Endothelial cell of umbilical vein (primary cell): ENCODE results near the gene EDC3. TPM values are rescaled to one million over a fixed set of nuclear protein-coding genes. Genes with fewer than 3 reads are reported as not detected.

Experiments
- BruUV-seq: library from RNA; stranded (reverse); fragments of 400-500 nt; replicated peaks from 2 replicates; lab custom pipeline; 2021; lab: Mats Ljungman, UMichigan
- CTCF ChIA-PET: fragments of 300-600, 350-600 bp; sonication (Branson Sonifier 250); formaldehyde crosslinking; loops from one replicate; lab custom pipeline; 2021; ENCODE audit warnings: antibody characterized with exemption, inconsistent platforms; lab: Charles Lee
- POLR2A ChIA-PET: fragments of 300-600, 350-600 bp; sonication (Branson Sonifier 250); formaldehyde crosslinking; loops from one replicate; lab custom pipeline; 2021; ENCODE audit warnings: antibody characterized with exemption, inconsistent platforms; lab: Charles Lee
- DNase-seq: peaks from one replicate; pipeline ENCODE4 v3.0.0-alpha.2; 2011; ENCODE audit warnings: low read depth, low spot score
- FAIRE-seq: peaks from 2 replicates; lab custom pipeline; 2011; peaks lifted over from hg19 to GRCh38; lab: Jason Lieb, UNC
- H2AFZ ChIP-seq: 2 replicates; pipeline ENCODE4 v1.6.0; 2012; ENCODE audit warnings: low read depth, low read length, control low read depth, inconsistent platforms
- H3K27ac ChIP-seq: 2 replicates; pipeline ENCODE4 v1.5.1; 2011; ENCODE audit warnings: low read depth, mild to moderate bottlenecking, control low read depth, low read length, moderate library complexity; ENCODE audit not compliant: insufficient read depth
- H3K27me3 ChIP-seq, 2 experiments: 2 replicates each; pipeline versions ENCODE4 v1.6.0 to v1.6.1; 2011; ENCODE audit warnings: low read length in 2 of 2, mixed read lengths in 1 of 2; ENCODE audit not compliant: control insufficient read depth in 2 of 2, insufficient read depth in 2 of 2
- H3K36me3 ChIP-seq, 2 experiments: 2 replicates in 1 of 2; 3 replicates in 1 of 2; pipeline ENCODE4 v1.5.1; 2011; ENCODE audit warnings: low read length in 2 of 2, mild to moderate bottlenecking in 1 of 2, moderate library complexity in 1 of 2; ENCODE audit not compliant: control insufficient read depth in 2 of 2, insufficient read depth in 2 of 2; ENCODE audit errors: extremely low read depth in 1 of 2
- H3K4me1 ChIP-seq: 3 replicates; pipeline ENCODE4 v1.5.1; 2011; ENCODE audit warnings: mild to moderate bottlenecking, low read length; ENCODE audit not compliant: control insufficient read depth, insufficient read depth; ENCODE audit errors: extremely low read depth
- H3K4me2 ChIP-seq: 2 replicates; pipeline ENCODE4 v1.6.1; 2011; ENCODE audit warnings: low read length, control low read depth, mixed read lengths; ENCODE audit not compliant: insufficient read depth
- H3K4me3 ChIP-seq, 3 experiments: fragments of 200-600 bp in 1 of 3; sonication (generic), shearing (Covaris generic) in 1 of 3; replicated peaks in 1 of 3; 2 replicates each; pipeline ENCODE4 v1.5.1; 2011 to 2016; ENCODE audit warnings: control low read depth in 3 of 3, low read length in 3 of 3, mild to moderate bottlenecking in 2 of 3, inconsistent platforms in 1 of 3, low read depth in 1 of 3, moderate library complexity in 1 of 3; ENCODE audit not compliant: insufficient read depth in 1 of 3
- H3K79me2 ChIP-seq: 2 replicates; pipeline ENCODE4 v1.6.0; 2012; ENCODE audit warnings: low read length, inconsistent platforms; ENCODE audit not compliant: control insufficient read depth, insufficient read depth
- H3K9ac ChIP-seq: replicated peaks from 2 replicates; pipeline ENCODE3; 2011; ENCODE audit warnings: low read length, control low read depth; ENCODE audit not compliant: insufficient read depth; ENCODE audit errors: extremely low read depth
- H3K9me1 ChIP-seq: replicated peaks from 3 replicates; pipeline ENCODE4 v1.6.0; 2011; ENCODE audit warnings: mild to moderate bottlenecking, low read length; ENCODE audit not compliant: control insufficient read depth, insufficient read depth; ENCODE audit errors: extremely low read depth
- H3K9me3 ChIP-seq: replicated peaks from 2 replicates; pipeline ENCODE4 v1.5.1; 2012; ENCODE audit warnings: low read length, inconsistent platforms; ENCODE audit not compliant: control insufficient read depth, insufficient read depth
- H4K20me1 ChIP-seq: replicated peaks from 2 replicates; pipeline ENCODE3; 2011; ENCODE audit warnings: mild to moderate bottlenecking, low read length; ENCODE audit not compliant: control insufficient read depth, insufficient read depth; ENCODE audit errors: extremely low read depth
- CTCF ChIP-seq, 2 donors: IDR thresholded peaks; 1 replicate in 1 of 2; 2 replicates in 1 of 2; pipeline ENCODE4 v1.5.1; 2011; ENCODE audit warnings: low read length in 2 of 2, mild to moderate bottlenecking in 2 of 2, moderate library complexity in 2 of 2, control low read depth in 1 of 2, inconsistent platforms in 1 of 2, low read depth in 1 of 2; ENCODE audit not compliant: insufficient read depth in 1 of 2; ENCODE audit errors: extremely low read depth in 1 of 2
- MAX ChIP-seq: IDR thresholded peaks from 2 replicates; pipeline ENCODE4 v1.6.1; 2011; ENCODE audit not compliant: insufficient read depth, insufficient read length
- POLR2A ChIP-seq: IDR thresholded peaks from 2 replicates; pipeline ENCODE4 v1.6.1; 2012; ENCODE audit warnings: low read depth, mild to moderate bottlenecking, control low read depth, low read length
- POLR2AphosphoS5 ChIP-seq: IDR thresholded peaks from 2 replicates; pipeline ENCODE4 v1.6.1; 2012; ENCODE audit warnings: low read depth, mild to moderate bottlenecking, control low read depth, low read length, moderate library complexity; ENCODE audit not compliant: insufficient read depth
- dilution Hi-C: fragments of 300-500 bp; cut with MboI; formaldehyde crosslinking; loops from one replicate; pipeline ENCODE4 v1.15.0; 2019; ENCODE audit warnings: low sequenced_read_pairs; ENCODE audit not compliant: extremely low pct_ligation_motif_present
- intact Hi-C: fragments of 100-400 bp; cut with micrococcal nuclease; formaldehyde crosslinking; loops from one replicate; pipeline ENCODE4 v1.10.0; 2022
- polyA plus RNA-seq, 4 experiments: library from polyadenylated mRNA; depleted of rRNA in 3 of 4; stranded (reverse) in 3 of 4; unstranded in 1 of 4; fragments of >200 nt; gene quantifications; 2 replicates each; pipeline versions ENCODE4 v1.2.1 to v1.2.3, GENCODE V29; 2011 to 2012; ENCODE audit warnings: missing spikeins in 1 of 4
- total RNA-seq: library from RNA; stranded (reverse); gene quantifications from 2 replicates; pipeline ENCODE4 v1.2.3, GENCODE V29; 2021

The EDC3 gene
- total and polyA plus RNA-seq, 2 donors (not counting 3 experiments of a cell fraction or from before 2014, with no cell fraction given): 55.9 to 56.5 TPM

DNA sequence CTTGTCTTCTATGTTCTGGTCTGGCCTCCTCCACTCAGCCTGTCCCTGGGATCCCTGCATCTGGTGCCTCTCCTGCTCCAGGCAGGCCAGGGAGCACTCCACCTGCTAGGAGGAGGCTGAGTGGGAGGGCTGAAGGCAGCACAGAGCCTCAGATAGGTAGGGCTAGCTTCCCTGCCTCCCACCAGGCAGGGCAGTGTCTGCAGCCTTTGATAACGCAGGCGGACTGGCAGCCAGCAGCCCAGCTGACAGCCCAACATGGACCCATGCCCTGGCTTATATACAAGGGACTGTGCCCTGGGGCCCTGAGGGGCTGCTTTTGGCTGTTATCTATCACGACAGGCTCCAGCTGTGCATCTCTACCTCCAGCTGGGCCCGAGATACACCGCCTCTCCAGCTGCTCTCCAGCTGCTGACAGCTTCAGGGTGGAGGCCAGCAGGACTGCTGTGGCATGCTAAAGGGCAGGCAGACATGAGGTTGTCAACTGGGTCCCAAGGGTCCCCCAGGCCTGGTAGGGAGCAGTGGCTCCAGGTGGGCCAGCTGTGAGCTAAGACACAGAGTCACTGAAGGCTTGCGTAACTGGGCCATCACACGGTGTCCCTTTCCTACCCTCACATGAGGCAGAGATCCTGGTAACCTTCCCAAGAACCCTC lies 85.4 kb downstream of the EDC3 start:
- Histone ChIP-seq H3K27ac (no peak overlapping the region), H3K9me3 (no peaks in the 10 kb centered on the region), H3K36me3 (no peaks in the 10 kb centered on the region), H3K4me2 (no peak overlapping the region), H3K9ac (no peak overlapping the region), H3K27me3 (no peaks in the 10 kb centered on the region), H4K20me1 (no peaks in the 10 kb centered on the region), H3K4me1 (no peaks in the 10 kb centered on the region), H3K9me1 (no peaks in the 10 kb centered on the region), H2AFZ (no peak overlapping the region), H3K79me2 (no peaks in the 10 kb centered on the region), H3K4me3 (no peak overlapping the region)
- no peak for TF ChIP-seq POLR2AphosphoS5
- TF ChIP-seq MAX: no peak
- POLR2A ChIA-PET: interaction anchor here (0.9 to 1.1 kb wide), 2 partner anchors 12 to 13 kb away, joined by 3 read pairs; no protein-coding TSS in a partner anchor
- FAIRE-seq (no peak), DNase-seq (no peak)
- BruUV-seq: no TSS peak
- intact Hi-C loops: no loop called here
- CTCF ChIA-PET: interaction anchor here (0.6 kb wide), 1 partner anchor 12 kb away, joined by 3 read pairs; no protein-coding TSS in a partner anchor
- dilution Hi-C loops: no loop called here

DNA sequence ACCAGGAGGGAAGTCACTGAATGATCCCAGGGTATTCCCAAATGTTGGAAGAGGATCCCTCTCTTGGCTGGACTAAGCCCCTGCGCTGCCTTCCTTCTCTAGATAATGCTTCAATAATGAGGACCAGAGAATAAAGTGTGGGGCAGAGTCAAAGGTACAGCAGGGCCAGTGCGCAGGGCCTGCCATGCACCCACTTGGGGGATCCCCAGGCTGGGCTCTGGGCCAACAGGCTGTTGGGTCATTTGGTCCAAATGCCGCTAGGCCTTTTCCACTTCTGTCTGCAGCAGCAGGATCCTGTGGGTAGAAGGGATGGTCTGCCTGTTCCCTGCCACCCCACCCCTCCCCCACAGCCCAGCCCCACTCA lies 85.9 kb downstream of the EDC3 start:
- Histone ChIP-seq H3K36me3 (no peaks in the 10 kb centered on the region), H3K4me2 (no peak overlapping the region), H3K79me2 (no peaks in the 10 kb centered on the region), H3K27ac (no peak overlapping the region), H3K9me1 (no peaks in the 10 kb centered on the region), H3K27me3 (no peaks in the 10 kb centered on the region), H4K20me1 (no peaks in the 10 kb centered on the region), H3K4me1 (no peaks in the 10 kb centered on the region), H3K9ac (no peak overlapping the region), H3K9me3 (no peaks in the 10 kb centered on the region), H2AFZ (no peak overlapping the region), H3K4me3 (no peak overlapping the region)
- ChIA-PET POLR2A (interaction anchor here (1.1 kb wide), 1 partner anchor 12 kb away, joined by 3 read pairs; no protein-coding TSS in a partner anchor), CTCF (interaction anchor here (0.6 to 1.4 kb wide), 3 partner anchors 11 to 20 kb away, joined by 3 to 6 read pairs (median 5); no protein-coding TSS in a partner anchor)
- no peak for DNase-seq
- dilution Hi-C loops (no loop called here), intact Hi-C loops (no loop called here)
- BruUV-seq: no TSS peak
- TF ChIP-seq POLR2A (no peak), MAX (no peak), CTCF (IDR thresholded peaks at IDR 0.05; ENCODE audit: extremely low read depth in 1 of 2, insufficient read depth in 1 of 2, low read depth in 1 of 2, low read length in 2 of 2) (no peak)
- FAIRE-seq: no peak
